CD4-positive, alpha-beta T cell (primary cell): ENCODE data around the gene IFT27. TPM values are rescaled to one million over a fixed set of nuclear protein-coding genes. Genes with fewer than 3 reads are reported as not detected.

Source experiments
- ATAC-seq: fragments of 200-7000 bp; cut with Tn5 transposase; one replicate; pipeline ENCODE4 v1.10.0; 2022; ENCODE audit warnings: mild to moderate bottlenecking; ENCODE audit not compliant: poor library complexity
- CTCF ChIA-PET: fragments of 350-600 bp; sonication (Branson Sonifier 250); formaldehyde crosslinking; loops from one replicate; lab custom pipeline; 2021; ENCODE audit warnings: antibody characterized with exemption, inconsistent platforms; lab: Charles Lee
- POLR2A ChIA-PET: fragments of 350-600 bp; sonication (Branson Sonifier 250); formaldehyde crosslinking; loops from one replicate; lab custom pipeline; 2021; ENCODE audit warnings: antibody characterized with exemption, inconsistent platforms; lab: Charles Lee
- DNase-seq, 14 experiments: peaks; one replicate each; pipeline ENCODE4 v3.0.0-alpha.2; 2013 to 2020; ENCODE audit warnings: mixed read lengths in 2 of 14
- H3K27ac ChIP-seq, 2 donors: one replicate each; pipeline versions ENCODE4 v1.5.1 to v1.7.0; 2013; ENCODE audit warnings: low read length in 2 of 2, low read depth in 1 of 2, mild to moderate bottlenecking in 1 of 2
- H3K27me3 ChIP-seq, 2 experiments: 1 replicate in 1 of 2; 2 replicates in 1 of 2; pipeline versions ENCODE4 v1.6.1 to v1.7.0; 2013; ENCODE audit warnings: low read length in 2 of 2, control low read depth in 1 of 2, mild to moderate bottlenecking in 1 of 2, moderate library complexity in 1 of 2; ENCODE audit not compliant: insufficient read depth in 2 of 2, control insufficient read depth in 1 of 2
- H3K36me3 ChIP-seq: one replicate; pipeline ENCODE4 v1.6.1; 2013; ENCODE audit warnings: low read length, control low read depth; ENCODE audit not compliant: insufficient read depth
- H3K4me1 ChIP-seq: one replicate; pipeline ENCODE4 v1.6.1; 2013; ENCODE audit warnings: low read length, control low read depth; ENCODE audit not compliant: insufficient read depth
- H3K4me3 ChIP-seq: one replicate; pipeline ENCODE4 v1.5.1; 2013; ENCODE audit warnings: mild to moderate bottlenecking, low read length, moderate library complexity
- H3K9me3 ChIP-seq, 2 experiments: 1 replicate in 1 of 2; 2 replicates in 1 of 2; pipeline versions ENCODE4 v1.6.1 to v1.7.0; 2013; ENCODE audit warnings: low read length in 2 of 2, mild to moderate bottlenecking in 2 of 2, control low read depth in 1 of 2, moderate library complexity in 1 of 2; ENCODE audit not compliant: control insufficient read depth in 1 of 2, insufficient read depth in 1 of 2
- H3K27ac Mint-ChIP-seq: one replicate; pipeline ENCODE4 v1.8.0; 2020; ENCODE audit warnings: mixed read lengths
- H3K27me3 Mint-ChIP-seq: one replicate; pipeline ENCODE4 v1.8.0; 2021; ENCODE audit warnings: mixed read lengths
- H3K36me3 Mint-ChIP-seq: one replicate; pipeline ENCODE4 v1.8.0; 2021; ENCODE audit warnings: low read depth, mixed read lengths
- H3K4me1 Mint-ChIP-seq: one replicate; pipeline ENCODE4 v1.8.0; 2021; ENCODE audit warnings: low read depth, mixed read lengths
- H3K4me3 Mint-ChIP-seq: one replicate; pipeline ENCODE4 v1.8.0; 2020; ENCODE audit warnings: mild to moderate bottlenecking, mixed read lengths
- H3K9me3 Mint-ChIP-seq: one replicate; pipeline ENCODE4 v1.8.0; 2020; ENCODE audit warnings: mixed read lengths
- intact Hi-C, 2 experiments: fragments of 100-400 bp; cut with DNase I in 1 of 2; cut with micrococcal nuclease in 1 of 2; formaldehyde crosslinking; loops; one replicate each; pipeline versions ENCODE4 v1.15.1 to v1.9.0; 2023 to 2025; cut with DNase I, micrococcal nuclease
- total RNA-seq, 174 experiments: library from RNA in 2 of 174; stranded (reverse) in 2 of 174; gene quantifications; one replicate each; pipeline ENCODE4 v1.2.3 and lab custom pipeline; 2021 to 2026
- TF ChIP-seq, protein P1 (sequence below): fragments of 200-600 bp; IDR thresholded peaks from one replicate; pipeline ENCODE4 v1.8.0; 2022; ENCODE audit warnings: antibody characterized with exemption, mild to moderate bottlenecking

The IFT27 gene
- total RNA-seq, 2 experiments from 2014 or later, result 10.2 to 10.9 TPM

DNA sequence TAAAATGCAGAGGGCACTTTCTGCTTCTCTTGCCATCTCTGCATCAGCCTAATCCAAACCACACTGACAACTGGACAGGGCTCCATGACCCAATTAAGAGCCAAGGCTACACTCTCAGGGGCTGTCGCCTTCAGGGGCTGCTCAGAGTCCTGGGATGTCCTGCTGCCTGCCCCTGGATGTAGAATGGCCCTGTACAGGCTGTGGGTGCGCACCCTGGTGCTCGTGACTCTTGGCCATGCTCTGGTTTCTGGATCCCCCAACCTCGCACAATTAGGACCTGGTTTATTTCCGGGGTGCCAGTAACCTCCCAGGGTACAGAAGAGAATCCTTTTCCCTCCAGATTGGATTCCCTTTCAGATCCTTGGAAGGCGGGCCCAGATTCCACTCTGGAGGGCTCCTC, 11.3 kb downstream of the IFT27 start:
- no peak overlapping the region for H3K27ac ChIP-seq
- H3K4me3 ChIP-seq, result no peak overlapping the region
- DNase-seq (no peak), ATAC-seq (no peak)
- Mint-ChIP-seq H3K27ac (no peak overlapping the region), H3K36me3 (peaks cover 35% of the 10 kb centered on the region), H3K27me3 (no peaks in the 10 kb centered on the region), H3K4me1 (no peaks in the 10 kb centered on the region), H3K9me3 (no peaks in the 10 kb centered on the region), H3K4me3 (no peak overlapping the region)
- TF ChIP-seq, protein P1, sequence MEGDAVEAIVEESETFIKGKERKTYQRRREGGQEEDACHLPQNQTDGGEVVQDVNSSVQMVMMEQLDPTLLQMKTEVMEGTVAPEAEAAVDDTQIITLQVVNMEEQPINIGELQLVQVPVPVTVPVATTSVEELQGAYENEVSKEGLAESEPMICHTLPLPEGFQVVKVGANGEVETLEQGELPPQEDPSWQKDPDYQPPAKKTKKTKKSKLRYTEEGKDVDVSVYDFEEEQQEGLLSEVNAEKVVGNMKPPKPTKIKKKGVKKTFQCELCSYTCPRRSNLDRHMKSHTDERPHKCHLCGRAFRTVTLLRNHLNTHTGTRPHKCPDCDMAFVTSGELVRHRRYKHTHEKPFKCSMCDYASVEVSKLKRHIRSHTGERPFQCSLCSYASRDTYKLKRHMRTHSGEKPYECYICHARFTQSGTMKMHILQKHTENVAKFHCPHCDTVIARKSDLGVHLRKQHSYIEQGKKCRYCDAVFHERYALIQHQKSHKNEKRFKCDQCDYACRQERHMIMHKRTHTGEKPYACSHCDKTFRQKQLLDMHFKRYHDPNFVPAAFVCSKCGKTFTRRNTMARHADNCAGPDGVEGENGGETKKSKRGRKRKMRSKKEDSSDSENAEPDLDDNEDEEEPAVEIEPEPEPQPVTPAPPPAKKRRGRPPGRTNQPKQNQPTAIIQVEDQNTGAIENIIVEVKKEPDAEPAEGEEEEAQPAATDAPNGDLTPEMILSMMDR, result no peak
- intact Hi-C loops, result no loop called here
- ChIA-PET CTCF (no interaction called here), POLR2A (interaction anchor here (1.0 kb wide), 1 partner anchor 12 kb away, joined by 3 read pairs; no protein-coding TSS in a partner anchor)
- peaks cover 12% of the 10 kb centered on the region for H3K36me3 ChIP-seq
- H3K27me3 ChIP-seq, result no peaks in the 10 kb centered on the region
- H3K4me1 ChIP-seq, result no peaks in the 10 kb centered on the region
- no peaks in the 10 kb centered on the region for H3K9me3 ChIP-seq

DNA sequence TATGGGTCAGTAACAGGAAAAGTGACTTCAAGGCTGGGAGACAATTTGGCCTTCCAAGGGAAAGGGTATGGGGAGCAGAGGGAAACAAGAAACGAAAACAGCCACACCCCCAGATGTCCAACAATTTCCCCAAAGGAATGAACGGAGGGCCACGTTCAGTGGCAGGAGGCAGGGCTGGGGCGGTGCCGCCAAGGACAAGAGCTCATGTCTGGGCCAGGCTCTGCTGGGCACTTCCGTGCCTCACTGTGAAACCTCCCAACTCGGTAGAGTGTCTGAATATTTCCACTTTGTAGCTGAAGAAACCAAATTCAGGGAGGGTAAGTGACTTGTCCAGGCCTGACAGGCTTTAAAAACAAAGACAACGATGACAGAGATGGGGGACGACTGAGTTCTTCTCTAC, 11.9 kb downstream of the IFT27 start:
- POLR2A ChIA-PET, result no interaction called here
- no peak overlapping the region for H3K4me3 ChIP-seq
- Mint-ChIP-seq H3K4me3 (no peak overlapping the region), H3K36me3 (peaks cover 35% of the 10 kb centered on the region), H3K4me1 (no peaks in the 10 kb centered on the region), H3K27me3 (no peaks in the 10 kb centered on the region), H3K9me3 (no peaks in the 10 kb centered on the region), H3K27ac (no peak overlapping the region)
- TF ChIP-seq, protein P1, result no peak
- no peak for DNase-seq
- H3K27me3 ChIP-seq, result no peaks in the 10 kb centered on the region
- no peak for ATAC-seq
- no peaks in the 10 kb centered on the region for H3K4me1 ChIP-seq
- H3K36me3 ChIP-seq, result peaks cover 12% of the 10 kb centered on the region
- no peak overlapping the region for H3K27ac ChIP-seq
- H3K9me3 ChIP-seq, result no peaks in the 10 kb centered on the region
- intact Hi-C loops, result no loop called here
- CTCF ChIA-PET, result interaction anchor here (0.8 kb wide), 1 partner anchor 12 kb away, joined by 3 read pairs; the partner anchor contains the start of gene IFT27

DNA sequence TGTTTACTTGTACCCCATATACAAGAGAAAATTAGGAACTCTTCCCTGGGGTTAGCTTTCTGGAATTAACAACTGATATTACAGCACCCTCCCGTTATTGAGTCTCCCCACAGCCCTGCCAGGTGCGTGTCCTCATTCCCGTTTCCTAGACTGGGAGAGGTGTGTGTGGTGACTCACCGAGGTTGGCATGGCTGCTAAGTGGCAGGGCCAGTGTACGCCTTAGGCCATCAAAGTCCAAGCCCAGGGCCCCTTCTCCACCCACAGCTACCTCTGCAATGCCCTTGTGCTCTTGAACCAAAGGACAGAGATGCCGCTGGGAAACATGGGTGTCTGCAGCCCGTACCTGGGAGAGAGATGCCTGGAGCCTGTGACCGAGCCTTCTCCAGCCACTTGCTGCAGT, 12.3 kb downstream of the IFT27 start:
- no peak for DNase-seq
- H3K27me3 ChIP-seq, result no peaks in the 10 kb centered on the region
- Mint-ChIP-seq H3K36me3 (peaks cover 33% of the 10 kb centered on the region), H3K9me3 (no peaks in the 10 kb centered on the region), H3K27ac (no peak overlapping the region), H3K4me1 (no peaks in the 10 kb centered on the region), H3K27me3 (no peaks in the 10 kb centered on the region), H3K4me3 (no peak overlapping the region)
- H3K4me3 ChIP-seq, result no peak overlapping the region
- ChIA-PET POLR2A (no interaction called here), CTCF (interaction anchor here (0.5 to 0.8 kb wide), 2 partner anchors 12 to 29 kb away, joined by 3 read pairs; partner anchors contain the start of gene IFT27)
- H3K36me3 ChIP-seq, result peaks cover 12% of the 10 kb centered on the region
- no peak for ATAC-seq
- no peaks in the 10 kb centered on the region for H3K4me1 ChIP-seq
- intact Hi-C loops, result no loop called here
- TF ChIP-seq, protein P1, result no peak
- H3K9me3 ChIP-seq, result no peaks in the 10 kb centered on the region
- H3K27ac ChIP-seq, result no peak overlapping the region
